Activated CD8-positive, alpha-beta memory T cell treated with anti-CD3 and anti-CD28 coated beads, Interleukin-2, amount 10 ng/mL, durations not matched to agents 7 days and 5 days (primary cell): ENCODE measurements around the gene CTNNBL1. TPM values are rescaled to one million over a fixed set of nuclear protein-coding genes. Genes with fewer than 3 reads are reported as not detected.

Experiments
- ATAC-seq: fragments of 150-1000 bp; cut with Tn5 transposase; one replicate; pipeline ENCODE4 v1.10.0; 2021; ENCODE audit warnings: moderate library complexity
- CTCF ChIA-PET: fragments of 350-600 bp; sonication (Branson Sonifier 250); formaldehyde crosslinking; loops from one replicate; lab custom pipeline; 2021; ENCODE audit warnings: antibody characterized with exemption; lab: Charles Lee
- DNase-seq: peaks from one replicate; pipeline ENCODE4 v3.0.0-alpha.2; 2020
- H3K27ac Mint-ChIP-seq: one replicate; pipeline ENCODE4 v1.8.0; 2021; ENCODE audit warnings: mild to moderate bottlenecking, mixed read lengths
- H3K27me3 Mint-ChIP-seq: one replicate; pipeline ENCODE4 v1.8.0; 2021; ENCODE audit warnings: mixed read lengths
- H3K36me3 Mint-ChIP-seq: one replicate; pipeline ENCODE4 v1.8.0; 2021; ENCODE audit warnings: mild to moderate bottlenecking, mixed read lengths
- H3K4me1 Mint-ChIP-seq: one replicate; pipeline ENCODE4 v1.8.0; 2021; ENCODE audit warnings: mixed read lengths
- H3K4me3 Mint-ChIP-seq: one replicate; pipeline ENCODE4 v1.8.0; 2021; ENCODE audit warnings: mild to moderate bottlenecking, moderate library complexity, mixed read lengths
- H3K9me3 Mint-ChIP-seq: one replicate; pipeline ENCODE4 v1.8.0; 2022; ENCODE audit warnings: low read depth, mixed read lengths
- total RNA-seq, 2 experiments: library from RNA; stranded (reverse); gene quantifications; one replicate each; pipeline ENCODE4 v1.2.3, GENCODE V29; 2021

Gene CTNNBL1
- total RNA-seq, 2 experiments from 2014 or later = 79.8 to 90.2 TPM

- Mint-ChIP-seq H3K4me1 (no peaks in the 10 kb centered on the region), H3K4me3 (no peak overlapping the region), H3K27ac (no peak overlapping the region), H3K36me3 (no peaks in the 10 kb centered on the region), H3K27me3 (no peaks in the 10 kb centered on the region), H3K9me3 (no peaks in the 10 kb centered on the region)
- DNase-seq (no peak), ATAC-seq (no peak)
- CTCF ChIA-PET = no interaction called here
Measured at GRCh38 chr20:37821696-37822095, 127.9 kb downstream of the CTNNBL1 start.

GRCh38 chr20:37822141-37822601 is 128.3 kb downstream of the CTNNBL1 start:
- no peak for DNase-seq
- H3K27me3 Mint-ChIP-seq = no peaks in the 10 kb centered on the region

GRCh38 chr20:37823296-37823980 is 129.6 kb downstream of the CTNNBL1 start:
- CTCF ChIA-PET = no interaction called here
- H3K36me3 Mint-ChIP-seq = no peaks in the 10 kb centered on the region
- ATAC-seq = no peak
- no peak overlapping the region for H3K27ac Mint-ChIP-seq
- H3K4me3 Mint-ChIP-seq = no peak overlapping the region
- no peaks in the 10 kb centered on the region for H3K27me3 Mint-ChIP-seq
- no peaks in the 10 kb centered on the region for H3K4me1 Mint-ChIP-seq
- DNase-seq = no peak
- no peaks in the 10 kb centered on the region for H3K9me3 Mint-ChIP-seq

More at GRCh38 chr20:37822141-37822601, 128.3 kb downstream of the CTNNBL1 start:
- no peak for ATAC-seq
- CTCF ChIA-PET = no interaction called here
- Mint-ChIP-seq H3K9me3 (no peaks in the 10 kb centered on the region), H3K36me3 (no peaks in the 10 kb centered on the region), H3K4me3 (no peak overlapping the region), H3K27ac (no peak overlapping the region), H3K4me1 (no peaks in the 10 kb centered on the region)

DNA sequence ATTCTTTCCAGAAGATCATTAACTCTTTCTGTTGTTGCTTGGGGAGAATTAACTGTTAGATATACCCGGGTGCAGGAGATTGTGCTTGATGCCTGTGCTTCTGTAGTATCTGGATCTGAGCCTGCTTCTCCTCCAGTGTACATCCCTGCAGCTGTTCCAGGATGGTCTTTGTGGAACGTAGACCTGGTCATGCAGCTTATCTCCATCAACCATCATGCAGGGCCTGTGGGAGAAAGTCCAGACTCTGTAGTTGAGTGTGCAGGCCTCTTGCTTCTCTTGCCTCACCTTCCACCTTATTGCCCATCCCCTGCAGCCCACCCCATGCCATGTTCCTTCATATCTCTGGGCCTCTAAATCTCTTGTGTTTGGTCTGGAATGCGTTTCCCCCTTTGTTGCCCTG is 133.8 kb downstream of the CTNNBL1 start:
- Mint-ChIP-seq H3K9me3 (no peaks in the 10 kb centered on the region), H3K36me3 (no peaks in the 10 kb centered on the region), H3K4me3 (no peak overlapping the region), H3K27ac (no peak overlapping the region), H3K27me3 (no peaks in the 10 kb centered on the region), H3K4me1 (no peaks in the 10 kb centered on the region)
- DNase-seq (no peak), ATAC-seq (no peak)
- CTCF ChIA-PET = no interaction called here

DNA sequence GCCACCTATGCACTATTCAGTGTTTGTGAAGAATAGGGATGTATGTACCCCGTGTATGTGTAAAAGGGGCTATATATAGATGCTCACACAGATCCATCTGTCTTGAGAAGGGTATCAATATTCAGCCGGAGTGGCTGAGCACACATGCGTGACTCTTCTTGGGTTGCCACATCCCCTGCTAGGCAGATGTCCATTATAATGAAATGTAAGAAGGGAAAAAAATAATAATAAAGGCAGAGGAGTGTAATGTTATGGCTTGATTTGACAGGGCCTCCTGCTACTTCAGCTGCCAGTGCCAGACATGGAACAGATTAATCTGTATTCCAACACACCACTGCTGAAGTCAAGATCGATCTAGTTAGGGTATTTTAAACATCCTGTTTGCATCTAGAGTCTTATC is 134.9 kb downstream of the CTNNBL1 start:
- H3K27me3 Mint-ChIP-seq = no peaks in the 10 kb centered on the region
- ATAC-seq (no peak), DNase-seq (no peak)
- no peak overlapping the region for H3K27ac Mint-ChIP-seq
- CTCF ChIA-PET = no interaction called here
- no peaks in the 10 kb centered on the region for H3K9me3 Mint-ChIP-seq
- H3K4me3 Mint-ChIP-seq = no peak overlapping the region
- no peaks in the 10 kb centered on the region for H3K36me3 Mint-ChIP-seq
- H3K4me1 Mint-ChIP-seq = no peaks in the 10 kb centered on the region

GRCh38 chr20:37829128-37829527 is 135.3 kb downstream of the CTNNBL1 start:
- H3K27ac Mint-ChIP-seq = no peak overlapping the region
- DNase-seq (no peak), ATAC-seq (no peak)
- CTCF ChIA-PET = no interaction called here
- no peaks in the 10 kb centered on the region for H3K4me1 Mint-ChIP-seq
- no peaks in the 10 kb centered on the region for H3K9me3 Mint-ChIP-seq
- H3K27me3 Mint-ChIP-seq = no peaks in the 10 kb centered on the region
- H3K36me3 Mint-ChIP-seq = no peaks in the 10 kb centered on the region
- H3K4me3 Mint-ChIP-seq = no peak overlapping the region

- H3K4me1 Mint-ChIP-seq = peaks cover 4% of the 10 kb centered on the region
- DNase-seq (no peak), ATAC-seq (no peak)
- H3K4me3 Mint-ChIP-seq = no peak overlapping the region
- H3K27me3 Mint-ChIP-seq = no peaks in the 10 kb centered on the region
- no peaks in the 10 kb centered on the region for H3K9me3 Mint-ChIP-seq
- no peaks in the 10 kb centered on the region for H3K36me3 Mint-ChIP-seq
- H3K27ac Mint-ChIP-seq = no peak overlapping the region
- CTCF ChIA-PET = no interaction called here
Measured at GRCh38 chr20:37833221-37833896, 139.5 kb downstream of the CTNNBL1 start.

GRCh38 chr20:37836926-37837325 is 143.1 kb downstream of the CTNNBL1 start:
- H3K27me3 Mint-ChIP-seq = no peaks in the 10 kb centered on the region
- H3K4me3 Mint-ChIP-seq = no peak overlapping the region
- DNase-seq = no peak
- no peak for ATAC-seq
- H3K36me3 Mint-ChIP-seq = peaks cover 6% of the 10 kb centered on the region
- peaks cover 4% of the 10 kb centered on the region for H3K4me1 Mint-ChIP-seq
- no peaks in the 10 kb centered on the region for H3K9me3 Mint-ChIP-seq
- CTCF ChIA-PET = no interaction called here
- no peak overlapping the region for H3K27ac Mint-ChIP-seq

- no peaks in the 10 kb centered on the region for H3K9me3 Mint-ChIP-seq
- H3K4me3 Mint-ChIP-seq = no peak overlapping the region
- peaks cover 7% of the 10 kb centered on the region for H3K36me3 Mint-ChIP-seq
- DNase-seq (no peak), ATAC-seq (no peak)
- CTCF ChIA-PET = no interaction called here
- no peaks in the 10 kb centered on the region for H3K27me3 Mint-ChIP-seq
- no peak overlapping the region for H3K27ac Mint-ChIP-seq
- peaks cover 4% of the 10 kb centered on the region for H3K4me1 Mint-ChIP-seq
Measured at GRCh38 chr20:37837924-37838323, 144.1 kb downstream of the CTNNBL1 start.

DNA sequence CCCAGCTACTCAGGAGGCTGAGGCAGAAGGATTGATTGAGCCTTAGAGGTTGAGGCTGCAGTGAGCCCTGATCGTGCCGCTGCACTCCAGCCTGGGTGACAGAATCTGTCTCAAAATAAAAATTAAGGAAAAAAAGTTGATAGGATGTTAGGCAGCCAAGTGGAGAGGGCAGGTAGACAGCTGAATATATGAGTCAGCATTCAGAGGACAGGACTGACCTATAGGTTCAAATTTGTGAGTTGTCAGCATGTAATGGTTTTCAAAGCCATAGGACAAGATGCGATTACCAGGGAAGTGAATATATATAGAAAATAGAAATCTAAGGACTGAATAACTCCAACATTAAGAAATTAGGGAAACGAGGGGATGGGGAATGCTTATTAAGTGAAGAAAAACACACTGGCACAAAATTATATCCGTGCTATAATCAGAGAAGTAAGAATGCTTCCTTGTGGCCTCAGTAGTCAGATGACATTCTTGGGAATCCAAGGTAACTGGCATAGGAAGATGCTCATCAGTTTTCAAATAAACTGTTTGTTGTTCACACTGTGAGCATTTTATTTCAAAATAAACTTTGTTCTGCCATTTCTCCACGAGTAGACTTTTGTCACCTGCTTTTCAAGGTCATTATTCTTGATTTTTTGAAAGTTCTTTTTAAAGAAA is 145.1 kb downstream of the CTNNBL1 start:
- H3K27ac Mint-ChIP-seq = no peak overlapping the region
- DNase-seq = no peak
- H3K4me1 Mint-ChIP-seq = peaks cover 4% of the 10 kb centered on the region
- no peaks in the 10 kb centered on the region for H3K9me3 Mint-ChIP-seq
- CTCF ChIA-PET = no interaction called here
- H3K27me3 Mint-ChIP-seq = no peaks in the 10 kb centered on the region
- ATAC-seq = no peak
- no peak overlapping the region for H3K4me3 Mint-ChIP-seq
- H3K36me3 Mint-ChIP-seq = peaks cover 9% of the 10 kb centered on the region

DNA sequence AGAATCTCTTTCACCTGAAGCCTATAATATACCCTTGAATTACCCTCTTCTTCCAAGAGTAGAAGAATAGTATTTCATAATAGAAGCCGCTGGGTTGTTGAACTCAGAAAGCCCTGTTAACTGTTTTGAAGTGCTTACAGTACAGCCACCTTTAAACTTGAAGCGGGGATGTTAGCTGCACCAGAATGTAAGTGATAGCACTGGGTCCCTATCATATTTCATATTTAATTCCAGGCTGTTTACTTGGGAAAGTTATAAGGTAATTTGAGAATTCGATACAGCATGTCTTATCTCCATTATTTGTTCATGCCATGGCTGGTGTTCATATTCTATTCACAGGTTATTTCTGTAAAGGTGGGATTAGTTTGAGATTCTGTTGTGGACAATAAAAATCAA is 145.6 kb downstream of the CTNNBL1 start:
- ATAC-seq (no peak), DNase-seq (no peak)
- CTCF ChIA-PET = no interaction called here
- H3K36me3 Mint-ChIP-seq = peaks cover 9% of the 10 kb centered on the region
- H3K9me3 Mint-ChIP-seq = no peaks in the 10 kb centered on the region
- peaks cover 4% of the 10 kb centered on the region for H3K4me1 Mint-ChIP-seq
- no peaks in the 10 kb centered on the region for H3K27me3 Mint-ChIP-seq
- H3K27ac Mint-ChIP-seq = no peak overlapping the region
- no peak overlapping the region for H3K4me3 Mint-ChIP-seq

- H3K4me1 Mint-ChIP-seq = peaks cover 4% of the 10 kb centered on the region
- H3K36me3 Mint-ChIP-seq = peaks cover 9% of the 10 kb centered on the region
- H3K4me3 Mint-ChIP-seq = no peak overlapping the region
- no peaks in the 10 kb centered on the region for H3K27me3 Mint-ChIP-seq
- no peak for DNase-seq
- H3K27ac Mint-ChIP-seq = no peak overlapping the region
- no peak for ATAC-seq
- H3K9me3 Mint-ChIP-seq = no peaks in the 10 kb centered on the region
- CTCF ChIA-PET = interaction anchor here (1.3 kb wide), 1 partner anchor 16 kb away, joined by 3 read pairs; no protein-coding TSS in a partner anchor
Measured at GRCh38 chr20:37839955-37840354, 146.1 kb downstream of the CTNNBL1 start.

GRCh38 chr20:37841389-37841788 is 147.6 kb downstream of the CTNNBL1 start:
- DNase-seq (no peak), ATAC-seq (no peak)
- no peaks in the 10 kb centered on the region for H3K9me3 Mint-ChIP-seq
- CTCF ChIA-PET = interaction anchor here (1.4 kb wide), 1 partner anchor 227 kb away, joined by 3 read pairs; no protein-coding TSS in a partner anchor
- no peak overlapping the region for H3K4me3 Mint-ChIP-seq
- no peak overlapping the region for H3K27ac Mint-ChIP-seq
- no peaks in the 10 kb centered on the region for H3K27me3 Mint-ChIP-seq
- H3K36me3 Mint-ChIP-seq = peaks cover 9% of the 10 kb centered on the region
- H3K4me1 Mint-ChIP-seq = peaks cover 1% of the 10 kb centered on the region
